ENCODE results near the gene WHRN.

DNA sequence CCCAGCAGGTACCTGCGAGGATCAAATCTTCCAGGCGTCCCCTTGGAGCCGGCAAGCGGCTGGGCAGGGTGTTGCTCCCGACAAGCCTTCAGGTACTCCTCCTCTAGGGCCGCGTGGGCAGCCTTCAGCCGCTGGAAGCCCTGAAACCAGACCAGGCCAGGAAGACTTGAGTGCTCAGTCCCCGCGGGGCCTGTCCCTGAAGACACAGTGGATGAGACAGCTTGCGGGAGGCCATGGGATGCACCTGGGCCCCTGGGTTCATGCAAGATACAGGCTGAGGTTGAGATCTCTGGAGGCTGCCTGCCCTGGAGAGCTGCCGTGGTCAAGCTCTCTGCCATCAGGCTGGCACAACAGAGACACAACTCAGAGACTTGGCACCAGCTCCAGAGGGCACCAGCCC, 142.9 kb downstream of the WHRN start:
- TF ChIP-seq POLR2AphosphoS5 (IDR thresholded peaks at IDR 0.05) (no peak), CTCF (IDR thresholded peaks at IDR 0.05) (no peak), POLR2A (IDR thresholded peaks at IDR 0.05) (no peak), EP300 (IDR thresholded peaks at IDR 0.05) (no peak)

All from gastroesophageal sphincter (tissue), 3 donors.